Activated naive CD8-positive, alpha-beta T cell treated with anti-CD3 and anti-CD28 coated beads, Interleukin-2, amount 50 U/mL, for 24 hours (primary cell): Measurements from ENCODE around the gene ABCA7.

ENCODE experiments used
- ATAC-seq: fragments of 150-1000 bp; cut with Tn5 transposase; one replicate; pipeline ENCODE4 v1.10.0; 2021
- DNase-seq: peaks from one replicate; pipeline ENCODE4 v3.0.0; 2021
- H3K27ac Mint-ChIP-seq: one replicate; pipeline ENCODE4 v1.8.0; 2021; ENCODE audit warnings: mild to moderate bottlenecking, mixed read lengths
- H3K27me3 Mint-ChIP-seq: one replicate; pipeline ENCODE4 v1.8.0; 2021; ENCODE audit warnings: mixed read lengths
- H3K36me3 Mint-ChIP-seq: one replicate; pipeline ENCODE4 v1.8.0; 2021; ENCODE audit warnings: low read depth, mixed read lengths
- H3K4me1 Mint-ChIP-seq: one replicate; pipeline ENCODE4 v1.8.0; 2021; ENCODE audit warnings: mixed read lengths
- H3K4me3 Mint-ChIP-seq: one replicate; pipeline ENCODE4 v1.8.0; 2021; ENCODE audit warnings: mild to moderate bottlenecking, moderate library complexity, mixed read lengths
- H3K9me3 Mint-ChIP-seq: one replicate; pipeline ENCODE4 v1.8.0; 2021; ENCODE audit warnings: mixed read lengths

The ABCA7 gene

GRCh38 chr19:998064-998463 is 41.8 kb upstream of the ABCA7 start:
- Mint-ChIP-seq H3K4me3 (no peak overlapping the region), H3K9me3 (no peaks in the 10 kb centered on the region), H3K4me1 (peaks cover 14% of the 10 kb centered on the region), H3K27ac (no peak overlapping the region), H3K27me3 (peaks cover 34% of the 10 kb centered on the region), H3K36me3 (no peaks in the 10 kb centered on the region)
- DNase-seq (no peak), ATAC-seq (no peak)

- ATAC-seq (no peak), DNase-seq (no peak)
- H3K27ac Mint-ChIP-seq = no peak overlapping the region
- peaks cover 34% of the 10 kb centered on the region for H3K27me3 Mint-ChIP-seq
- H3K4me3 Mint-ChIP-seq = peak overlapping the region; percentile 17
- peaks cover 14% of the 10 kb centered on the region for H3K4me1 Mint-ChIP-seq
- no peaks in the 10 kb centered on the region for H3K9me3 Mint-ChIP-seq
- H3K36me3 Mint-ChIP-seq = no peaks in the 10 kb centered on the region
Measured at GRCh38 chr19:999379-999719, 40.6 kb upstream of the ABCA7 start.

- DNase-seq (peak; percentile 72), ATAC-seq (peak; percentile 24)
- Mint-ChIP-seq H3K9me3 (no peaks in the 10 kb centered on the region), H3K4me1 (peaks cover 14% of the 10 kb centered on the region), H3K4me3 (peak within 1 kb of the TSS; percentile 17), H3K36me3 (no peaks in the 10 kb centered on the region), H3K27me3 (peaks cover 34% of the 10 kb centered on the region), H3K27ac (no peak within 1 kb of the TSS)
Measured at GRCh38 chr19:1000095-1000494, 39.8 kb upstream of the ABCA7 start, which contains the start of gene GRIN3B. GRIN3B (plus strand) TSS chr19:1000419; CDS start chr19:1000438, 19 bp downstream.

GRCh38 chr19:1000591-1001537 is 39.0 kb upstream of the ABCA7 start:
- H3K27me3 Mint-ChIP-seq = peaks cover 34% of the 10 kb centered on the region
- H3K9me3 Mint-ChIP-seq = no peaks in the 10 kb centered on the region
- no peak overlapping the region for H3K27ac Mint-ChIP-seq
- DNase-seq (no peak), ATAC-seq (no peak)
- peaks cover 14% of the 10 kb centered on the region for H3K4me1 Mint-ChIP-seq
- no peaks in the 10 kb centered on the region for H3K36me3 Mint-ChIP-seq
- no peak overlapping the region for H3K4me3 Mint-ChIP-seq

DNA sequence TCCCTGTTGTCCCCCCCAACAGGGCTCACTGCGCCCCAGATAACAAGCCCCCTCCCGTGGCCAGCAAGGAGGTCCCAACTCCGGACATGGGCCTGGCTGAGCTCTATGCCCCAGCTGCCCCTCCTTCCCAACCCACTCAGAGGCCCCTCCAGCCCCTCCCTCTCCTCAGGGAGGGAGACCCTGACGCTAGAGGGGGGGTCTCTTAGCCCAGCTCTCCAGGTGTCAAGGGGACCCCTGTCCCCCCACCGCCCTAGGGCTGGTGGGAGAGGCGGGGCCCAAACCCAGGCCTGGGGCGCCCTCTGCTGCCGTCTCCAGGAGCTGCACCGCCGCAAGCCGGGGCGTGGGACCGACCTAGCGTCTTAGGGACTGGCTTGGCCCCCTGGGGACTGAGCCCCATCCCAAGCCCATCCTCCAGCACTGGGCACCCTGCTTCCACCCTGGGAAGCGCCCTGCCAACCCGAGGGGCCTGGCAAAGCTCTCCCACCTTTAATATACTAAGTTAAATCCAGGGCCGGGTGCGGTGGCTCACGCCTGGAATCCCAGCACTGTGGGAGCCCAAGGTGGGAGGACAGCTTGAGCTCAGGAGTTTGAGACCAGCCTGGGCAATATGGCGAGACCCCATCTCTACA is 38.3 kb upstream of the ABCA7 start:
- Mint-ChIP-seq H3K36me3 (no peaks in the 10 kb centered on the region), H3K27ac (no peak overlapping the region), H3K9me3 (no peaks in the 10 kb centered on the region), H3K4me3 (no peak overlapping the region), H3K27me3 (peaks cover 30% of the 10 kb centered on the region), H3K4me1 (peaks cover 7% of the 10 kb centered on the region)
- DNase-seq (peak; percentile 84), ATAC-seq (peak; percentile 52)

DNA sequence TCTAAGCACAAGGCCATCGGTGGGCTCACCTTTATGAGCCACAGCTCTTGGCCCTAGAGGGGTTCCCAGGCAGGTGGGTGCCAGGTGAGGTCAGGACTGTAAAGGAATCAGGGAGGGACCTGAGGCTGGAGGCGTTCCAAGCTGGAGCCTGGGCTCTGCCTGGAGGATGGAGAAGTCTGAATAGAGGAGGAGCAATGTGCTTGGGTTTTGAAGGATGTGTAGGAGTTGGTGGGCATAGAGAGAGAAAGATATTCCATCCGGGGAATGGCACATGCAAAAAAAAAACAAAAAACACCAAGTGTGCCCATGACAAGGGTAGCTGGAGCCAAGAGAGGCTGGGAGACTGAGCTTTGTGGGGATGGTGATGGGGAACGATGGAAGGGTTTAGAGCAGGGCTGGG is 37.3 kb upstream of the ABCA7 start:
- DNase-seq (no peak), ATAC-seq (no peak)
- Mint-ChIP-seq H3K9me3 (no peaks in the 10 kb centered on the region), H3K27me3 (peaks cover 28% of the 10 kb centered on the region), H3K4me3 (no peak overlapping the region), H3K36me3 (no peaks in the 10 kb centered on the region), H3K27ac (no peak overlapping the region), H3K4me1 (peaks cover 3% of the 10 kb centered on the region)

DNA sequence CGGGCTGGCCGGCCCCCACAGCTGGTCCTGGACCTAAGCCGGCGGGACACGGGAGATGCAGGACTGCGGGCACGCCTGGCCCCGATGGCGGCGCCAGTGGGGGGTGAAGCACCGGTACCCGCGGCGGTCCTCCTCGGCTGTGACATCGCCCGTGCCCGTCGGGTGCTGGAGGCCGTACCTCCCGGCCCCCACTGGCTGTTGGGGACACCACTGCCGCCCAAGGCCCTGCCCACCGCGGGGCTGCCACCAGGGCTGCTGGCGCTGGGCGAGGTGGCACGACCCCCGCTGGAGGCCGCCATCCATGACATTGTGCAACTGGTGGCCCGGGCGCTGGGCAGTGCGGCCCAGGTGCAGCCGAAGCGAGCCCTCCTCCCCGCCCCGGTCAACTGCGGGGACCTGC is 36.6 kb upstream of the ABCA7 start:
- H3K27ac Mint-ChIP-seq = no peak overlapping the region
- H3K36me3 Mint-ChIP-seq = no peaks in the 10 kb centered on the region
- H3K9me3 Mint-ChIP-seq = no peaks in the 10 kb centered on the region
- H3K4me1 Mint-ChIP-seq = peaks cover 3% of the 10 kb centered on the region
- H3K27me3 Mint-ChIP-seq = peaks cover 21% of the 10 kb centered on the region
- ATAC-seq (no peak), DNase-seq (no peak)
- no peak overlapping the region for H3K4me3 Mint-ChIP-seq

- no peak overlapping the region for H3K27ac Mint-ChIP-seq
- ATAC-seq = no peak
- H3K4me1 Mint-ChIP-seq = peaks cover under 1% of the 10 kb centered on the region
- DNase-seq = no peak
- no peaks in the 10 kb centered on the region for H3K36me3 Mint-ChIP-seq
- H3K27me3 Mint-ChIP-seq = peaks cover 14% of the 10 kb centered on the region
- H3K4me3 Mint-ChIP-seq = no peak overlapping the region
- H3K9me3 Mint-ChIP-seq = no peaks in the 10 kb centered on the region
Measured at GRCh38 chr19:1004204-1004802, 35.6 kb upstream of the ABCA7 start.

DNA sequence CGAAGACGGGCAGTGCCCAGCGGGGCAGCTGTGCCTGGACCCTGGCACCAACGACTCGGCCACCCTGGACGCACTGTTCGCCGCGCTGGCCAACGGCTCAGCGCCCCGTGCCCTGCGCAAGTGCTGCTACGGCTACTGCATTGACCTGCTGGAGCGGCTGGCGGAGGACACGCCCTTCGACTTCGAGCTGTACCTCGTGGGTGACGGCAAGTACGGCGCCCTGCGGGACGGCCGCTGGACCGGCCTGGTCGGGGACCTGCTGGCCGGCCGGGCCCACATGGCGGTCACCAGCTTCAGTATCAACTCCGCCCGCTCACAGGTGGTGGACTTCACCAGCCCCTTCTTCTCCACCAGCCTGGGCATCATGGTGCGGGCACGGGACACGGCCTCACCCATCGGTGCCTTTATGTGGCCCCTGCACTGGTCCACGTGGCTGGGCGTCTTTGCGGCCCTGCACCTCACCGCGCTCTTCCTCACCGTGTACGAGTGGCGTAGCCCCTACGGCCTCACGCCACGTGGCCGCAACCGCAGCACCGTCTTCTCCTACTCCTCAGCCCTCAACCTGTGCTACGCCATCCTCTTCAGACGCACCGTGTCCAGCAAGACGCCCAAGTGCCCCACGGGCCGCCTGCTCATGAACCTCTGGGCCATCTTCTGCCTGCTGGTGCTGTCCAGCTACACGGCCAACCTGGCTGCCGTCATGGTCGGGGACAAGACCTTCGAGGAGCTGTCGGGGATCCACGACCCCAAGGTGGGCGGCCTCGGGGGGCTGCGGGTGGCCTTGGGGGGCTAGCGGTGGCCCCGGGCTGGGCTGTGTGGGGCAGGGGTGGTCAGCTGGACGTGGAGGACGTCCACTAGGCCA is 34.9 kb upstream of the ABCA7 start:
- H3K27ac Mint-ChIP-seq = no peak overlapping the region
- DNase-seq (no peak), ATAC-seq (no peak)
- peaks cover 8% of the 10 kb centered on the region for H3K27me3 Mint-ChIP-seq
- no peaks in the 10 kb centered on the region for H3K9me3 Mint-ChIP-seq
- no peaks in the 10 kb centered on the region for H3K36me3 Mint-ChIP-seq
- no peak overlapping the region for H3K4me3 Mint-ChIP-seq
- no peaks in the 10 kb centered on the region for H3K4me1 Mint-ChIP-seq

DNA sequence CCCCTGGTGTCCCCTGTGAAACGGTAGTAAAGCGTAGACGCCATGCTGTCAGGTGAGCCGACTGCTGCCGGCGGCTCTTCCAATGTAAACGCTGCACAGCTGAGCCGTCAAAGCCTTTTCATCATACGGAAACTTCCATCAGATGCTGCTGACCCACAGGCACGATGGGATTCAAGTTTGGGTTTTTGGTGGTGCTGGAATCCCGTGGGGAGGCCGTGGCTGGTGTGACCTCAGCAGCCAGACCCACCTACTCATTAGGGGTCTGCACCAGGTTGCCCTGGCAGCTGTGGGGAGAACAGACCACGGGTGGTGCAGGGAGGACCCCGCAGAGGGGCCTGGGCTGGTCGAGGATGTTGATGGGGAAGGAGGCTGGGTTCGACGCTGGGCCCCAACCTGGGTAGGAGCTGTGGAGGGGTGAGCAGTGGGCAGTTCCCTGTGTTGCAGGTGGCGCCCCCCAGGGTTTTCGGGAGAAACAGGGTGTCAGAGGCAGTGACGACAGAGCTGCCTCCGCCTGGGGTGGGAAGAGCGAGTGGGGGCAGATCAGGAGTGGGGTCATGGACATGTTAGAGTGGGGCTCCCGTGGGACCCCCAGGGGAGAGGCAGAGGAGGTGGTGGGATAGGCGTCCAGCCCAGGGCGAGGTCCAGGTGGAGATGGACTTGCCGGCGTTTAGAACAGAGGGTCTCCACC is 33.1 kb upstream of the ABCA7 start:
- Mint-ChIP-seq H3K4me1 (no peaks in the 10 kb centered on the region), H3K4me3 (no peak overlapping the region), H3K9me3 (no peaks in the 10 kb centered on the region), H3K36me3 (no peaks in the 10 kb centered on the region), H3K27me3 (peaks cover 3% of the 10 kb centered on the region), H3K27ac (no peak overlapping the region)
- no peak for DNase-seq
- no peak for ATAC-seq

DNA sequence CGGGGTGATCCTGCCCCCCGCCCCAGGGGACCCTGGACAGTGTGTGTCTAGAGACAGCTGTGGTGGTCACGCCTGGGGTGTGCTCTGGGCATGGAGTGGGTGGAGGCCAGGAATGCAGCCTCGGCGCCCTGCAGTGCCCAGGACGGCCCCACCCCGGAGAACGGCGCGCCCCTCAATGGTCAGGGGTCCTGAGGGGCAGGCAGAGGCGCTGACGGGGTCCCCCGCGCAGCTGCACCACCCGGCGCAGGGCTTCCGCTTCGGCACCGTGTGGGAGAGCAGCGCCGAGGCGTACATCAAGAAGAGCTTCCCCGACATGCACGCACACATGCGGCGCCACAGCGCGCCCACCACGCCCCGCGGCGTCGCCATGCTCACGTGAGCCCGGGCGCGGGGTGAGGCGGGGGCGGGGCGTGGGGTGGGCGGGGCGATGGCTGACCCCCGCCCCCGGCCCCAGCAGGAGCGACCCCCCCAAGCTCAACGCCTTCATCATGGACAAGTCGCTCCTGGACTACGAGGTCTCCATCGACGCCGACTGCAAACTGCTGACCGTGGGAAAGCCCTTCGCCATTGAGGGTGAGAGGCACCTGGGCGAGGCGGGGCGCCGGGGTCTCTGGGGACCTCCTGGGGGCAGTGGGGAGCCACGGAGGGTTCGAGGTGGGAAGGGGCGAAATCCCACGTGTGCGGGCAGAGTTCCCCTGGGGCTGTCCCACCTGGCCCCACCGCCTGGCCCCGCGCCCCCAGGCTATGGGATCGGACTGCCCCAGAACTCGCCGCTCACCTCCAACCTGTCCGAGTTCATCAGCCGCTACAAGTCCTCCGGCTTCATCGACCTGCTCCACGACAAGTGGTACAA is 32.3 kb upstream of the ABCA7 start:
- no peaks in the 10 kb centered on the region for H3K4me1 Mint-ChIP-seq
- no peak overlapping the region for H3K4me3 Mint-ChIP-seq
- no peaks in the 10 kb centered on the region for H3K9me3 Mint-ChIP-seq
- H3K36me3 Mint-ChIP-seq = no peaks in the 10 kb centered on the region
- ATAC-seq (no peak), DNase-seq (no peak)
- peaks cover 1% of the 10 kb centered on the region for H3K27me3 Mint-ChIP-seq
- no peak overlapping the region for H3K27ac Mint-ChIP-seq

- no peak for DNase-seq
- H3K27ac Mint-ChIP-seq = no peak overlapping the region
- H3K4me3 Mint-ChIP-seq = no peak overlapping the region
- no peaks in the 10 kb centered on the region for H3K4me1 Mint-ChIP-seq
- no peaks in the 10 kb centered on the region for H3K9me3 Mint-ChIP-seq
- no peak for ATAC-seq
- H3K27me3 Mint-ChIP-seq = no peaks in the 10 kb centered on the region
- no peaks in the 10 kb centered on the region for H3K36me3 Mint-ChIP-seq
Measured at GRCh38 chr19:1008268-1009040, 31.5 kb upstream of the ABCA7 start.
